Stimulated activated CD4-positive, alpha-beta T cell treated with anti-CD3 and anti-CD28 coated beads, Interleukin-1b, Interleukin-23, amount 100 ng/mL, for 48 hours (primary cell): Measurements from ENCODE around the gene TMEM114.

ENCODE experiments used
- DNase-seq: peaks from one replicate; pipeline ENCODE4 v3.0.0-alpha.2; 2020

TMEM114 gene

DNA sequence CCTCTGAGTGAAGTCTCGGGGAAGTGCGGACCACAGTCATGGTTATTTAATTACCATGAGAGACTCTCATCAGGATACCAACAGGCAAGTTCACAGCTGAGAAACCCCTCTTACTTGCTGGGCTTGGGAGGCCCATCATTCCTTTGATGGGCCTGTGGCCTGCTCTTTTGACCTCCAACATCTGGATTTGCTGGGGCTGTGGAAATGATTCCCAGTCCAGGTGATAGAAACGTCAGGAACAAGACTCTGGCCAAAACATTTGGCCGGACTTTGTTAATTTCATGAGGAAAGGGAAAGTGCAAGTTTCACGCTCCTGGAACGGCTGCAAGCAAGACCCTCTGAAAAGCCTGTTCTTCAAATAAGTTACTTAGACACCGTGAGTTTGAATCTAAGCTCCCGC, 42.5 kb downstream of the TMEM114 start:
- DNase-seq = no peak

DNA sequence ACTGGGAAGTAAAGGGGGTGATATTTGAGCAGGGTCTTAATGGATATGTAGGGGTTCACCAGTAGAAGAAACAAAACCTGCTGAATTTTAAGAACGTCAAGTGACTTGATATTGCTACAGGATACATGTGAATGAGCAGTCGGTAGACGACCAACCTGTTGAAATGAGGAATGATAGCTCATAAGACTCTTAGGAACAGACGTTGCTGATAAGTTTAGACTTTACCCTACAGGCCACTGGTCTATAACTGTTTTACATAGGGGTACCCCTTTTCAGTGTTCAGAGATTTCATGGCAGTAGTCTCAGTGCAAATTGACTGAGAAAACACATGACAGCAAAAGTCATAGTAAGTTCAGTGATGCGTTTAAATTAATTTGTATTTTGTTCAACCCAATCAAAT, 45.9 kb downstream of the TMEM114 start:
- no peak for DNase-seq

DNA sequence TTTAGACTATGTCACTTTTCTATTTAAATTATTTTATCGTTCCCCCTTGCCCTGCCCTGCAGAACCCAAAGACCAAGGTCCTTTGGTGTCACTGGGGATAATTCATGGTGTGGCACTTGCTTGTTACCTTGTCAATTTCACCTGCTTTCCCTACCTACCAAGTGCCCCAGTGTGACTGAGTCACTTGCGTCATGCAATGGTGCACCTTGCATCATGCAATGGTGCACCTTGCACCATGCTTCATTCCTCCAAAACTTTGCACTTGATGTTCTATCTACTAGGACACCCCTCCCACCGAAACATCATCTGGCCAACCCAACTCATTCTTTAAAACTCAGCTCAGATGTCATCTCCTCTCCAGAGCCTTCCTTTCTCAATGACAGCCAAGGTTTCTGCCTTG, 47.1 kb downstream of the TMEM114 start:
- DNase-seq = no peak

DNA sequence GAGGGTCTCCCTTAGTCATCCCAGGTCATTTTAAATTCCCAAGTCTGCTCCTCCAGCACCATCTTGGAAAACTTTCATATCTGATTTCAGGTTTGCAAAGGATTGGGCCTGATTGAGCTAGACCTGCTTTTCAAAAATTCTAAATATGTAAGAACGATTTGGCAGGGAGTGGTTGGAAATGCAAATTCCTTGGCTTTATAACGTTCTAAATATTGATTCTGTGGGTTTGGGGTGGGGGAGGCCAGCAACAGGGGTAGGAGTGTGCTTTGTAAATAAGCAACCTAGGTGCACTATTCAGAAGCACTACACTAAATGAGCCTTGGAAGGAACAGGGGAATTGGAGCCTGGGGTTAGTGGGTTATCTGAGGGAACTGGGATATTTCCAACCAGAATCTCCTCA, 47.9 kb downstream of the TMEM114 start:
- no peak for DNase-seq

DNA sequence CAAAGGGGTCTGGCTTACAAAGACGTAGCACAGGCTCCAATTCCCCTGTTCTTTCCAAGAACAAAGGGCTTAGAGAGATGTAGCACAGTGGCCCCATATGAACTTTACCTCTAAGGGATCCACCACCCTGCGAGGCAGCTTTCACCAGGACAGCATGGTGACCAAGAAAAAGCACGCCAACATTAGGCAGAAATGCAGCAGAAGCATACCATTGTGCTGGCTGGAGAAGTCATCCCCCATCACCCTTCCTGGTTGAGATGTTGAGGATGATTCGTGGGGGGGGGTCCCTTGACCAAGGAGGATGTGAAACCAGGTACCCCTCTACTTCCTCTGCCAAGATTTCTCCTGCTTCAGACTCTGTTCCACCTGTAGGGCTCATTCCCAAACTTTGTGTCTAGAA, 48.4 kb downstream of the TMEM114 start:
- no peak for DNase-seq

DNA sequence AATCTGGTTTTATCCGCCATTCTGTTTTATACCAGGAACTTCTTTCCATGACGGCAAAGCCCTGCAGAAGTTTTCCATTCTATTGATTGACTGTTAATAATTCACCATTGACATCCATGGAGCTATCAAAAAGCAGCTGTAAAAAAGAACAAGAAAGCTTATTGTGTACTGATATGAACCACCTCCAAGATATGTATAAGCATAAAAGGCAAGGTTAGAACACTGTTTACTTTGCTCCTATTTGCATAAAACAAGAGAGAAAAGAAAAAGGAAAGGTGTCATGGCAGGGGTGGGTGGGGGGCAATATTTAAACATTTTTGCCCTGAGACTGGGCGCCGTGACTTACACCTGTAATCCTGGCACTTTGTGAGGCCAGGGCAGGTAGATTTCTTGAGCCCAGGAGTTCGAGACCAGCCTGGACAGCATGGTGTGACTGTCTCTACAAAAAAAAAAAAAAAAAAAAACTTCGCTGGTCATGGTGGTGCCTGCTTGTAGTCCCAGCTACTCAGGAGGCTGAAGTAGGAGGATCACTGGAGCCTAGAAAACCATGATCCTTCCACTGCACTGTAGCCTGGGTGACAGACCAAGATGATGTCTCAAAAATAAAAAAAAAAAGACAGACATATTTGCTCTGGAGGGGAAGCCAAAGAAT, 52.5 kb downstream of the TMEM114 start:
- no peak for DNase-seq

DNA sequence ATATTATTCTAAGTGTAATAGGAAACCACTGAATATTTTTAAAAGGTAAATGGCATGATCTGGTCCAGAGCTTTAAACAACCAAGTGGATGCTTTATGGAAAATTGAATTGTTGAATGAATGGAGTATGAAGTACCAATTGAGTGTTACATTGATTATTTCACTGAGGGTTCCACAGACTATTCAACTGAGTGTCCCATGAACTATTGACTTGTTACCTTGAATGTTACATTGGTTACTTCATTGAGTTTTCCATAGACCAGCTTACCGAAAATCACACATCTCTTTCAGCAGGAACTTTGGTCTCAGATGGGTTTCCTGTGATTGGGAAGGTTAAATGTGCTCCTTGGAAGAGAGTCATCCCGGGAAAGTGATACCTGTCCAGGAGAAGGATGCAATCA, 56.8 kb downstream of the TMEM114 start:
- DNase-seq = no peak

DNA sequence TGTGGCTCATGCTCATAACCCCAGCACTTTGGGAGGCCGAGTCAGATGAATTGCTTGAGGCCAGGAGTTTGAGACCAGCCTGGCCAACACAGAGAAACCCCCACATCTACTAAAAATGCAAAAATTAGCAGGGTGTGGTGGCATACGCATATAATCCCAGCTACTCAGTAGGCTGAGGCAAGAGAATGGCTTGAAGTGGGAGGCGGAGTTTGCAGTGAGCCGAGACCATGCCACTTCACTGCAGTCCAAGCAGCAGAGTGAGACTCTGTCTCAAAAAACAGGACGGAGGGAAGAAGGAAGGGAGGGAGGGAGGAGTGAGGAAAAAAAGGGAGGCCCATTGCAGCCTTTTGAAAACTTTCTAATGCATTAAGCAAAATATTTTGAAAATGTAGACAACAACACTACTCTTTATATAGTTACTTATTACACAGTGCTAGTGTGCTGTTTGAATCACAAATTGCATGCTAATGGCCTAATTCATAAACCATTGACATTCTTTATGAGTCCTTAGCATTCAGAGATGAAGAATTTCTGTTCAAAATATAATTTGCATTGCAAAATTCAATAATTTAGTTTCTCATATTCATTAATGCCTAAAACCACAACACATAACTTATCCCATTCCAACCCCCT, 59.4 kb downstream of the TMEM114 start:
- DNase-seq = no peak

DNA sequence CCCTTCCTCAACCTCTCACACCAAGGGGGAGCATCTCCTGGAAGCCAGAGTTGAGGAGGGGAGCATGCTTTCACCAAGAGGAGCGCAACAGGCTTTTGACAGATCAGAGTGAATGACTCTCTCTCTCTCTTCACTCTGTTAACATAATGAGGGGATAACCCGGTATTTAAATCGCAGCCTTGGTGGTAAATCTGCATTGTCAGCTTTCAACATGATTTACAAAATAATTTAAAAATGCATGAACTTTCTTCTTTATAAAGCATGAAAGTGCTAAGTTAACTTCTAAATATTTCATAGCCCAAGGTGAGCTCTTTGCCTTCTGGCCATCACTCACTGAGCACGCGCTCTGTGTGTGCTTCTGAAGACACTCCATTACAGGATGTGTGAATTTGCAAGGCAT, 61.8 kb downstream of the TMEM114 start:
- DNase-seq = no peak

DNA sequence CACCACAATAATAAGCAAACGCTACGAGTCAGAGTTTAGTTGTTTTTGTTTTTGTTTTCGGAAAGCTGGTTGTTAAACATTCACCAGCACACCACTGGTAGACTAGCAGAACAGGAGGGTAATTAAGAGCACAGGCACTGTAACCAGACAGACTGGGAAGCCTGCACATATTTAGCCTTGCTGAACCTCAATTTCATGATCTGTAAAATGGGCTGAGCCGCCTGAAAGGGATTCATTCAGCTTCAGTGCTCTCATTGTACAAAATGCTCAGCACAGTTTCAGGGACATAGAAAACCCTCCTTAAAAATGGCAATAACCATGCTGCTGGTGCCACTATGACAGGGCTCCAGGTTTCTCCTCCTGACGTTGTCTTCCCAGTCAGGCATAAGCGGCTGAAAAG, 66.4 kb downstream of the TMEM114 start:
- DNase-seq = no peak

DNA sequence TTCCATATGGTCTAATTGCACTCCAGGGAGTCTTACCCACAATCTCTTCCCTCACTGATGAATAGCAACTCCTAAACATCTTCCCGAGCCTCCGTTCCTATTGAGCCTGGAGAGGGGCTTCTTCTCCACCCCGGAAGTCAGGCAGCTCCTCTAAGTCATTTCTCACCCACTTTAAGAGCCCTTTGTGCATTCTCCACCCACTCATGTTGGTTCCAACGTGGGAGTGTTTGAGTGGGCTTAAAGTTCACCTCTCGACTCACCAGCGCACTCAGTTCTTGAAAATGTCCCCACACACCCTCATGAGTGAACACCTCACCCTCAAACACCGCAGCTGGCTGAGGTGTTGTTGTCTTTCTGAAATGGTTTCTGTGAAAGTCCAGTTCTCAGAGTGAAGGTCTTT, 67.6 kb downstream of the TMEM114 start:
- DNase-seq = no peak

DNA sequence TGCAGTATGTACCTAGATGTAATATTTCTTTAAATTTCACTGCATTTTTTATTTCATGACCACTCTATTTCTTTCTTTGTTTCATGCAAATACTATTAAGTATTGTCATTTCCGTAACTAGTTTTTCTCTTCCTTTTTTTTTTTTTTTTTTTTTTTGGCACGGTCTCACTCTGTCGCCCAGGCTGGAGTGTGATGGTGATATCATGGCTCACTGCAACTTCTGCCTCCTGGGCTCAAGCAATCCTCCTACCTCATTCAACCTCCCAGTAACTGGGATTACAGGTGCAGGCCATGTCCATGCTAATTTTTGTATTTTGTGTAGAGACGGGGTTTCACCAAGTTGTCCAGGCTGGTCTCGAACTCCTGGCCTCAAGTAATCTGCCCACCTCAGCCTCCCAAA, 70.7 kb downstream of the TMEM114 start:
- DNase-seq = no peak
